ENCODE measurements around the gene C16orf92.

Gene C16orf92

DNA sequence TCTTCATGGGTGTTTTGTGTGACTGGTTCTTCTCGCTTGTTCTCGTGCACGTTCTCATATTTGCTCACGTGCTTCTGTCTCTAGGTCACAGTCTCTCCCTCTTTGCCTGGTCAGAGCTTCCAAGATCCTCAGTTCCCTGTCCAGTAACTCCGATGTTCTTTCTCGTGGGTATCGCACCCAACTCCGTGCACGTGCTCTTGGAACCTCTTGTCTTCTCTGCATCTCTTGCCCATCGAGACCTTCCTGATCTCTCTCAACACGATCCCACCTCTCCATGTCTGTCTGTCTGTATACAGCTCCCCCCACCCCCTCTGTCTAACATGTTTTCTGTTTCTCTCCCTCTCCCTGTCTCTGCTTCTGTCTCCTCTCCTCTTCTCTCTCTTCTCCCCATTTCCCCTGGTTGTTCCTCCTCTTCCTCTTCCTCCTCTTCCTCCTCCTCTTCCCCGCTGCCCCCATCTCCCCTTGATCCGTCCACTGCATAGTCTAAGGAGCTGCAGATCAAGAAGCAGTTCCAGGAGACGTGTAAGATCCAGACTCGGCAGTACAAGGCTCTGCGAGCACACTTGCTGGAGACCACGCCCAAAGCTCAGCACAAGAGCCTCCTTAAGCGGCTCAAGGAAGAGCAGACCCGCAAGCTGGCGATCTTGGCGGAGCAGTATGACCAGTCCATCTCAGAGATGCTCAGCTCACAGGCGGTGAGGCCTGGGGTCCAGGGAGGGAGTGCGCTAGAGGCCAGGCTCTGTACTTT lies 33.7 kb upstream of the C16orf92 start:
- DNase-seq = no peak

DNA sequence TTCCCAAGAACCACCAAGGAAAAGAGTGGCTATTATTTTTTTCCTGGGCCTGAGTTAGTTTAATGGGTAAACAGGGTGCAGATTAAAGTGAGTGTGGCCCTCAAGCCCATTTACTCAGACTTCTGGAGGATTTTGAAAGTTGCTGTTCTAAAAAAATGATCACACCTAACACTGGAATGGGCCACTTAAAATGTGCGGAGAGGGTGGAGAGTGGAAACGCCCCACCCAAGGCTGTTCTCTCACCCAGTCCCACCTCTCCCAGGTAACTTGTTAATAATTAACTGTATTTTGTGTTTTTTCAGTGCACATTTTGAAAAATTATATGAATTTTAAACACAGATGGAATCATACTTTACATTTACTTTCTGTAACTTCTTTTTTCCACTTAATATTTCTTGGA lies 33.0 kb upstream of the C16orf92 start:
- DNase-seq = no peak

DNA sequence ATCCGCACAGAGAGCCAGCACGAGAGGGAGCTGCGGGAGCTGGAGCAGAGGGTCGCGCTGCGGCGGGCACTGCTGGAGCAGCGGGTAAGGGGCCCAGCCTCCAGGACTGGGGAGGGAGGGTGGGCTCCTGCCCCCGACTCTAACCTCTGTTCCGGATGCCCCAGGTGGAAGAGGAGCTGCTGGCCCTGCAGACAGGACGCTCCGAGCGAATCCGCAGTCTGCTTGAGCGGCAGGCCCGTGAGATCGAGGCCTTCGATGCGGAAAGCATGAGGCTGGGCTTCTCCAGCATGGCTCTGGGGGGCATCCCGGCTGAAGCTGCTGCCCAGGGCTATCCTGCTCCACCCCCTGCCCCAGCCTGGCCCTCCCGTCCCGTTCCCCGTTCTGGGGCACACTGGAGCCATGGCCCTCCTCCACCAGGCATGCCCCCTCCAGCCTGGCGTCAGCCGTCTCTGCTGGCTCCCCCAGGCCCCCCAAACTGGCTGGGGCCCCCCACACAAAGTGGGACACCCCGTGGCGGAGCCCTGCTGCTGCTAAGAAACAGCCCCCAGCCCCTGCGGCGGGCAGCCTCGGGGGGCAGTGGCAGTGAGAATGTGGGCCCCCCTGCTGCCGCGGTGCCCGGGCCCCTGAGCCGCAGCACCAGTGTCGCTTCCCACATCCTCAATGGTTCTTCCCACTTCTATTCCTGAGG lies 32.0 kb upstream of the C16orf92 start:
- no peak for DNase-seq

DNA sequence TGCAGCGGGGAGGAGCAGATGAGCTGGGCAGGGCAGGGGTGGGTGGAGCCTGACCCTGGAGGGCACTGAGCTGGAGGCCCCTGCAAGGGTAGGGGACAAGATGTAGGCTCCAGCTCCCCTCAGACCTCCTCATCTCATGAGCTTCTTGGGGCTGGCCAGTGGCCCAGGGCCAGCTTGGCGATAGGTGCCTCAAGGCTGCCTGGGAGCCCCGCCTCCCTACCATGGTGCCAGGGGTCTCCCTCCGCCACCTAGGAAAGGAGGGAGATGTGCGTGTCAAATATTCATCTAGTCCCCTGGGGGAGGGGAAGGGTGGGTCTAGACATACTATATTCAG lies 31.5 kb upstream of the C16orf92 start:
- no peak for DNase-seq

DNA sequence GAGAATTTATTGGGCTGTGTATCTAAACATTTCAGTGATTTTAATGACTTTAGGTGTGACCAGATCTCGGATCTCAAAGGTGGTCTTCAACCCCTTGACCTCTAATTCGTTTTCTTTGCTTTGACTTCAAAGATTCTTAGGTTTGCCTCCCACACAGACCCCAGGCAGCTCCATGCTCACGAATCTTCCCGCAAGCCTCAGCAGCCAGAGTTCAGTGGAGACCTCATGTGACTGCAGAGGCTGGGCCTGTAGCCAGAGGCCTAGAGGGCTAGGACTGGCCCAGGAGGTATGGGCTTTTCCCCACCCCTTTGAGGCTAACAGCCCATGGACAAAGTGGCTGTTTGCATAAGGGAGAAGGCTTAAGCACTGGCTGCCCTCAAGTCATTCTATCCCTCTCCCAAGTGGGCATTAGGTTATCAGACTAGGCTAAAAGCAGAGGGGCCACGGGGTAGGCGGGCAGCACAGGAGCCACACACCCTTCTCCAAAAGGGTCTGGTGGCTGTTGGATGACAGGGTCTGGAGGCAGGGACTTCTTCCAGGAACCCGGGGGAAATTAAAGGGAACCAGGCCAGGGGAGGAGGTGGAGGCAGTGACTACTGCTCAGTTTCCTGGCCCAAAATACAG lies 30.5 kb upstream of the C16orf92 start:
- no peak for DNase-seq

DNA sequence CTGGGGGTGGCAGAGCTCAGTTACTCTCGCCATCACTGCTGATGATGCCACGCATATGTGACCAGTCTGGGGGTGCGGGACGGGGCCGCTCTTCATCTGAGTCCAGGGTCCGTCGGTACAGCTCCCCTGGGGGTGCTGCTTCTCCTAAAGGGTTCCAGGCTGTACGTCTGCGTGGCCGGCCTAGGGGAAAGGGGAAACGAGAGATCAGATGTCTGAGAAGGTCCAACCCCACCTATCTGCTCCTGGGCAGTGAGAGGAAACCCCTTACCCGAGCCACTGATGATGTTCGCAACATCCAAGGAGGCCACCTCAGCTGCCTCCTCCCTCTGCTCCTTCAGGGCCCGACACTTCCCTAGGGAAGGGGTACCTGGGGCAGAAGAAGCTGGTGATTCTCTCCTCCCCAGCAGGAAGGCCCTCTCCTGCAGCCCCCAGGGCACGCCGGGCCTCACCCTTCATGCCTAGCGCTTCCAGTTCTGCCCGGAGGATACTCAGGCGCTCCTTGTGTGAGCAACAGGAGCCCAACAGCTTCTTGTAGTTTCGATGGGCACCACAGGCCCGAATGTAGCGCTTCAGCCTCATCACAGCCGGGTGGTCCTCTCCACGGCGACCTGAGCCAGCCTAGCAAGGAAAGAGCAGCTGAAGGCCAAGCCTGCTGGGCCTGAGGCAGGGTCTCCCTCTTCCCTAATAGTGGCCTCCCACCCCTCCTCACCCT lies 29.7 kb upstream of the C16orf92 start:
- no peak for DNase-seq

DNA sequence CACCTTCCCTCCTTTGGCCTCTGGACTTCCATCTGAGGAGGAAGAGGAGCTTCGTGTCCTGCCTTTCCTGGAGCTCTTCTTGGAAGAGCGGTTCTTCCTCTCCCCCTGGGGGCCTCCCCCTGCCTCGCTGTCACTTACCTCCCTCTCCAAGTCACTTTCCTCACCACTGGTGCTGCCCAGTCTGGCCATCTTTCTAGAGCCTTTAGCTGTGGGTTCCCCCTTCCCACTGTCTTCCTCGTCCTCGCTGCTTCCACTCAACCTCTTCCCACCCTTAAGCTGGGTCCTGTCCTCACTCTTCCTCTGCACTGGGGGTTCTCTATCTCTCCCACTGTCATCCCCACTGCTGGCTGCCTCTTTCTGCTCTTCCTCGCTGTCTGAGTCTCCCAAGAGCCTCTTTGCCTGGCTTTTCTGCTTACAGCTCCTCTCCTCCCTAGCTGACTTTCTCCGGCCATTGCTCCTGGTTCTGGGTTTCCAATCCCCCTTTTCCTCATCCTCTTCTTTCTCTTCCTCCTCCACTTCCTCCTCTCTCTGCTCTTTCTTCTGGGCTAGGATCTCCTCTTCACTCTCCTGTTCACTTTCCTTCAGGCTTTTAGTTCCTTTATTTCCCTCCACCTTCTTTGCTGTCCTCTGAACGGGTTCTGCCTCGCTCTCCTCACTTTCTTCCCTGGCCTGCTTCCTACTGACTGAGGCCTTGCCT lies 28.9 kb upstream of the C16orf92 start:
- no peak for DNase-seq

DNA sequence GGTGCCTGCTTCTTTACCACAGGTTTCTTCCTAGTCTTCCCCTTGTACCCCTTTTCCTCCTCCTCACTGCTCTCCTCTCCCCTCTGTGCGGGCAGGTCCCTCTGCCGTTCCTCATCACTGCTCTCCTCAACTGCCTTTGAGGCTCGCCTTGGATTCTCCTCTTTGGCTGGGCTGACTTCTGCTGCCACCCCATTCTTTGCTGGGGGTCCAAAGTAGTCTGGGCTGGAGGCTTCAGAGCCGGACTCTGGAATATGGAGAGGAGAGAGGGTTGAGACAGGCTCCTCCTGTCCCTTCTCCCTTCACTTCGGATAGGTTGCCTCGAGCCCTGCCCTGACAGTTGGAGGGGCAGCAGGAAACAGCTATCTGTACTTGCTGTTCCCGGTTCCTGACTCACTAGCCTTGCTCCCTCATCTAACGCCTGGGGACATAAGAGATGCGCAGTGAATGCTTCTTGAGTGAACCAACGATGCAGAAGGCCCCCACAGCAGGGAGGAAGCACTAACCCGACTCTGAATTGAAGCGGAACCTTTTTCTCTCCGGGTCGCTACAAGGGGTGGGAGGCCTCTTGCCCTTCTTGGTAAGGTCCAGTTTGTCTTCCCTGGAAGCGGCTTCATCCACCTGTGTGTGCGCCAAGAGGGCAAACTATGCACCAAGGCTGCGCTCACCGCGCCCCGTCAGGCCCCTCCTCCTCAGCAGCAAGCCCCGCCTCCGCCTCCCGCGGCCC lies 28.2 kb upstream of the C16orf92 start:
- DNase-seq = no peak

DNA sequence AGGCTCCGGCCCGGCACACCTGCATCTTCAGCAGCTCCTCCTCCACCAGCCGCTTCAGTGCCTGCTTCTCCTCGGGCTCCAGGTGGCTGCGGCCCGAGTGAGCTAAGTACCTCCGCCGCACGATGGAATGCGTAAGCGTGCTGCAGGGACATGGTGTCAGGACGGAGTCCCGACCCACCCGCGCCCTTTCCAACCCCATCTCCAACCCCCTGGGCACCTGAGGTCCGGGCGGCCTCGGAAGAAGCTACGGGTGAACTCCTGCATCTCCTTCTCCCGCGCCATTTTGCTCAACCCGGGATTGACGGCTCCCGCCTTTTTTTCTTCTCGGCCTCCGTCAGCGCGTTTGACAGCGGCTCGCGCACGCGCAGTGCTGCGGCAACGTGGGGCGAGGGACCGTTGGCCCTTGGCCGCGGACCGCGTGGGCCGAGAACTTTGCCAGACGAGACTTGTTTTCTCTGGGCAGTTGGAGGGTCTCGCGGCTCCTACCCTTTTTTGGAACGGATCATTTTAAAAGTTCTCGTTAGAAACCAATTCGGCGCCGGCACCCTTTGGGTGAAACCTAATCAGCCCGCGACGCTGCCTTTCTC lies 27.6 kb upstream of the C16orf92 start, which contains the start of gene HIRIP3:
Gene HIRIP3 (minus strand): TSS at position 294 of the 587 bp plus-strand sequence. CDS start 12 bp downstream, at position 282.
- DNase-seq = peak; percentile 82

DNA sequence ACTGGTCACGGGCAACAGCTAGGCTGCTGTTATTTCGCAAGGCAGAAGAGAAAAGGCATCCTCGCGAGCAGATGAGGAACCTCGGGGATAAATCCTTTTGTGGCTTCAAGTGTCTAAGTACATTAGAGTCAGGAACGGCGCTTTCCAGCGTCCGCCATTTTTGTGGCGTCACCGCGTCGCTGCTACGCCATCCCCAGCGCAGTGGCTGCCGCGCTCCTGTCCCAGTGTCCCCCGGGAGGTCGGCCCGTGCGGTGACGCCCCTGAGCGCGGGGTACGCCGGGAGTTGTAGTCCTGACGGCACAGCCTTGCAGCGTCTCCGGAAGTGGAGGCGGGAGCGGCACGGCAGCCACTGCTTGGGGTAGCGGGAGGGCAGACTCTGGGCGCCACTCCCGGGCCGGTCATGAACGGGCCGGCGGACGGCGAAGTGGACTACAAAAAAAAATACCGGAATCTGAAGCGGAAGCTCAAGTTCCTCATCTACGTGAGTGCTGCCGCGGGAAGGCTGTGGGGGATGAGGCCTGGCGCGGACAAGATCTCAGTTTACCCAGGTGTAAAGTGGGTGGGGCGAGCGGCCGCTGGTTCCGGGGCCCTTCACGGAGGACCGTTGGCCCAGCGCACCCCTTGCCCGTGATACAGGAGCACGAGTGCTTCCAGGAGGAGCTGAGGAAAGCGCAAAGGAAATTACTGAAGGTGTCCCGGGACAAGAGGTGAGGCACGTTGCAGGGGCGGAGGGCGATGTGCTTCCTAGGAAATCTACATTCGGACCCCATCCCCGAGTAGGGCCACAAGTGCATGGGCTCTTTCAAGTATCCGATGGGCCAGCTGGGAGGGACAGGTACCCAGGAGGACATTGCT lies 26.9 kb upstream of the C16orf92 start, which contains the start of gene INO80E:
Gene INO80E (plus strand): TSS at position 331 of the 855 bp plus-strand sequence. CDS start 70 bp downstream, at position 401.
- peak; percentile 98 for DNase-seq

DNA sequence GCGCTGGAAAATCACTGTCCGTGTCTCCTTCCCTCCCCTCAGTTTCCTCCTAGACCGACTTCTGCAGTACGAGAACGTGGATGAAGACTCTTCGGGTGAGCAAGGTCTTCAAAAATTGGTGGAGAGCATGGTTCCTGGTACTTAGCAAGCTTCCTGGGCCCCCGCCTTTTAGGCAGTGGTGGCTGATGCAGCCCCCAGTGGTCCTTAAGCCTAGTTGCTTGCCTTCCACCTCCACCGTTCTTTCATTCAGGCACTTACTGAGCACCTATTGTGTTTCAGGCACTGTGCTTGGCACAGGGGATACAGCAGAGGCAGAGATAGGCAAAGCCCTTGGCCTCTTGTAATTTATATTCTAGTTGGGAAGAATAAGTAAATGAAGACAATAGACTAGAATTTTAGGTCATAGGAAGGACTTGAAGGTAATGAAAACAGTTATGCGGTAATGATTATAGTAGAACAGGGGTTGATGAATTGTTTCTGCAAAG lies 26.2 kb upstream of the C16orf92 start:
- no peak for DNase-seq

DNA sequence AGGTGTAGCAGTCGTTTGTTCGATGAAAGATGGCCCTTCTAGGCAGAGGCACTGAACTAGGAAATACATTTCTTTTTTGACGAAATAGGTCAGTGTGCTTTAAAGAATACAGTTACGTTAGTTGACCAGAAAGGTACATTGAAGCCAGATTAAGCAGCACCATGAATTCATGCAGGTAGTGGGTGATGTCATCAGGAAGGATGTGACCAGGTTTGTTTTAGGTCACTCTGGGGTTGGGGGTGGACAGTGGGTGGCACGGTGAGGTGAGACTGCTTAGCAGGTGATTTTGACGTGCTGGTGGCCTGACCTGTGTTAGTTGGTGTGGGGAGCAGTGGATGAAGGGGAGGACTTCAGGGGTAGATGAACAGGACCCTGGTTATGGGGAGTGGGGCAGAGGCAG lies 23.4 kb upstream of the C16orf92 start:
- DNase-seq = no peak

DNA sequence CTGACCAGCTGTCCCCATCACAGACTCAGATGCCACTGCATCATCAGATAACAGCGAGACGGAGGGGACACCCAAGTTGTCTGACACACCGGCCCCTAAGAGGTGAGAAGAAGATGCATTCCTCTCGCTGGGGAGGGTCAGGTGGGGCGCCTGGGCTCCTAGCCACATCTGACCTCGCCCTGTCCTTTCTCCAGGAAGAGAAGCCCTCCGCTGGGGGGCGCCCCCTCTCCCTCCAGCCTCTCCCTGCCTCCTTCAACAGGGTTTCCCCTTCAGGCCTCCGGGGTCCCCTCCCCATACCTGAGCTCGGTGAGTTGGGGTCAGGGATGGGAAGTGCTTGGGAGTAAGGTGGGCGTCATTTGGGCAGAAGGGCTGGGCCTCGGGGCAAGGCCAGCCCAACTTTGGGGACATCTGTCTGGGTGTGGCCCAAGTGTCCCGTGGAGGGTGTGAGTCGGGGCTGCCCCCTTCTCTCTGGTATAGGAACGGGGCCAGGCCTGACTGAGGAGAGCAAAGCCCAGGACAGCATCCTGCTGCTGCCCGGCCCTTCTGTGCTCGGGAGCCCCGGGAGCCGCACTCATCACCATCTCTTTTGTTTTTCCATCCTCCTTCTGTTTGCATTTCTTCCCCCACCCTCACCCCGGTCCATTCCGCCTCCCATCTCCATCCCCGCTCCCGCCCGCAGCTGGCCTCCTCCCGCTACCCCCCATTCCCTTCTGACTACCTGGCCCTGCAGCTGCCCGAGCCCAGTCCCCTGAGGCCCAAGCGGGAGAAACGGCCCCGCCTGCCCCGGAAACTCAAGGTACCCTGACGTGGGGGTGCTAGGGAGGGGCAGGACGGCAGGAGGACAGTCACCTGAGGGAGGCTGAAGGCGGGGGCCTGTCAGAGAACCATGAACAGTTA lies 22.0 kb upstream of the C16orf92 start:
- DNase-seq = no peak

DNA sequence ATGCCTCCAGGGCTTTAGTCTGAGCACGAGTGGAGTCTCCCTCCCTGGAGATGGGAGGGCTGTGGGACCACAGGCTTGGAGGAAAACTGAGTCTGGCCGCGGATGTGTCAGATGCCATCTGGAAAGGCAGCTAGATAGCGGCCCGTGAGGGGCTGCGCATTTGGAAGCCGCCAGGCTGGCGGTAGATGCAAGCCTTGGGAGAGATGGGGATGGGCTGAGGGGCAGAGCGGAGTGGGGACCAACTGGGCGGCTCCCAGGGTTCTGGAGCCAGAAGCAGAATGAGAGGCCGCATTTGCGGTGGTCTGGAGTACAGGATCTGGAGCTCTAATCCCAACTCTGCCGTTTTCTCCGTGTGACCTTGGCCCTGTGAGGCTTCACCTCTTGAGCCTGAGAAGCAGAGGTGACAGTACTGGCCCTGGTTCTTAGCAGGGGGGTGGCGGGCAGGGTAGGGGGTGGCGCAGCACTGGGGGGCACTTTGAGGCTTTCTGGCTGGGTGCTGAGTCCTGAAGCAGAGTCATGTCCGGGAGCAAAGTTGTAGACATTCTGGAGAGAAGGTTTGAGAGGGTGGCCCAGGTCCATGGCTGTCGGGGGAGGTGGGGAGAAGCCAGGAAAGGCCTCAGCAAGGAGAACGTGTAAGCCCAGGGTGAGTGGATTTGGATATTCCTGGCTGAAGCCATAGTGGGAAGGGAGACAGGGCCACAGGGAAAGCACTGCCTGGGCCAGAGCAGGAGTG lies 20.2 kb upstream of the C16orf92 start:
- no peak for DNase-seq

DNA sequence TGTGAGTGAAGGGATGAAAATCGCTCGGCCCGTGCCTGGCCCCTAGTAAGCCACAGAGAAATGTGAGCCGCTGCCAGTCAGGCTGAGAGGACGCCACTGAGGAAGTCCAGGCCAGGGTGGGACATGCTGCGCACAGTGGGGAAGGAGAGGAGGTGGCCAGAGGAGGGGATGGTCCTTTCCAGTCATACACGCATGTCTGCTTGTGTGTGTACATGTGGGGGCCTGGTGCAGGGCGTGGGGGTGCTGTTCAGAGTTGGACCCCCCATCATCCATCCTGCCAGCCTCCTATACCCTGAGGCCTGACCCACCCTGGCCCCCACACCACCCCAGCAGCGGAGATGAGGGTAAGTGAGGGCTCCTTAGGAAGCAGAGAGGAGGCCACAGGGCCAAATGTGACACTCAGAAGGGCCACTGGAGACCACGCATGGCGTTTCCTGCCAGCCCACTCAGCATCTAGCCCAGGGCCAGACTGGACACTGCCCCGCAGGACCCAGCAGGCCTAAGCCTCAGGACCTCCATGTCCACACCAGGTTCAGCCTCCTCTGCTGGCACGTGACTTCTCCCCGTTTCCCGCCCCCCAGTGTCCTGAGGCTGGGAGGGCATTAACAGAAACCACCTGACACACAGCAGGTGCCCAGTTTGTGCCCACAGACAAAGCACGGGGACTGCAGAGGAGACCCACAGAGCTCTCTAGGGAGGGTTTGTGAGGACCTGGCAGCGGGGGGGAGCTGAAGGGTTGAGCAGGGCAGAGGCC lies 19.2 kb upstream of the C16orf92 start:
- DNase-seq = no peak

DNA sequence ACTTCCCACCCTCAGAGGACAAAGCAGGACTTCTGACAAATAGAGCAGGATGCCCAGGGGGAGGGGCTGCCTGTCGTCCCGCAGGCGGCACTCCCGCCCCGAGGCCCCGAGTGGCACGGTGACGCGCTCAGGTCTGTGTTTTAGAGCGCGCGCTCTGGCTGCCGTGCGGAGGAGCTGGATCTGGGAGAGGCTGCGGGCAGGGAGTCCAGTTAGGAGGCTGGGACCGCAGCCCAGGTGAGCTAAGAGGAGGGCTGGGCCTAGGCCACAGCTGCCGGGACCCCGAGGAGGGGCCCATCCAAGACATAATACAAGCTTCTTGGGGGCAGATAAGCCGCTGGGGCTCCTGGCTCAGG lies 18.6 kb upstream of the C16orf92 start:
- DNase-seq = no peak

DNA sequence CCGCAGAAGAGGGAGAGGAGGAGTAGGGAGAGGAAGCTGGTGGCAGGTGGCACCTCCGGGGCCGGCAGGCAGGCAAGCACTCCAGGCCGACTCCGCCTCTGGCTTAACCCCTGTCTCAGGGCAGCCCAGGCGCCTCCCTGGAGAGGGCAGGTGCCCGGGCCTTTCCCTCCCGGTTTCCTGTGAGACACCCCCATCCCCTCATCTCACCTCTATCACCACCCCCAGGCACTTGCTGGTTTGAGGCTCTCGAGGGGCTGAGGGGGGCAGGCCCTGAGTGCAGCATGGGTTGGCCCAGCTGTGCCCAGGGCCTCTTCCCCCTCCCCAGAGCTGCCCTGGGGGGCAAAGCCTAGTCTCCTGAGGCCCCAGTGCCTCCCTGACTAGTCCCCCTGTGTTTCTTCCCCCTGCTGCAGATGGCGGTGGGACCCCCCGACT lies 18.2 kb upstream of the C16orf92 start:
- DNase-seq = no peak

Measured in 8988T (cell line).